ENCODE measurements around the gene PHF23.

DNA sequence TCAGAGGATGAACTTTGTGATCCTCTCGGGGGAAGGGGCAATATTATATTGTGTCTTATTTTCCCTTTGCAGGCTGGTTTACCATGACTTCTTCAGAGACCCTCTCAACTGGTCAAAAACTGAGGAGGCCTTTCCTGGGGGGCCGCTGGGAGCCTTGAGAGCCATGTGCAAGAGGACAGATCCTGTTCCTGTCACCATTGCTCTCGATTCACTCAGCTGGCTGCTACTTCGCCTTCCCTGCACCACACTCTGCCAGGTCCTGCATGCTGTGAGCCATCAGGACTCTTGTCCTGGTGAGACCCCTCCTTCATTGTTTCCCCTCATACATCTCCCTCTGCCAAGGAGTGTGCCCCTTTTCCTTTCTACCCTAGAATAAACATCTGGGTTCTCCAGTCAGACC, 15.3 kb upstream of the PHF23 start:
- TF ChIP-seq CTCF (IDR thresholded peaks at IDR 0.05; ENCODE audit: insufficient read depth, low read depth, low read length) (no peak), EZH2 (IDR thresholded peaks at IDR 0.05; ENCODE audit: insufficient read depth, low read length) (no peak)
